ENCODE measurements around the gene CSF3R. TPM values are rescaled to one million over a fixed set of nuclear protein-coding genes. Genes with fewer than 3 reads are reported as not detected.

CSF3R gene
- polyA plus RNA-seq, 1 of the 3 experiments (the other 2 are of a cell fraction): not detected

DNA sequence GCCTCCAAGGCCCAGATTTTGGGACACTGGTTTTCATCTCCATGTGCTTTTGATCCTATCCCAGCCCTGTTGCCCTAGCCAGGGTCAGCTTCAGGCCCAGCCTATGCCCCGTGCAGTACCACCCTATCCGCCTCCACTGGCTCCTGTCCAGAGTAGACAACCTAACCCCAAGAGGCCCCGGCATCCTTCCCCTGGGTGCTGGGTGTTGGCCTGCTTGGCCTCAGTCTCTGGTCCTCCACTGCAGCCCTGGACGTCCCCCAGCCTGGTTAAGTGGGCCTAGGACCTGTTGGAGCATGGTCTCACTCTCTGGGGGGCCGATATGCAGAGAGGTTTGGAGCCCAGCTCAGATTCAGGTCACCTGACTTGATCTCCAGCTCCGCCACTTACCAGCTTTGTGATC is 1.6 kb downstream of the CSF3R start (continued):
- TF ChIP-seq FOXJ3 (CRISPR knock-in tag; IDR thresholded peaks at IDR 0.05) (no peak), ELF1 (IDR thresholded peaks at IDR 0.05) (no peak)

DNA sequence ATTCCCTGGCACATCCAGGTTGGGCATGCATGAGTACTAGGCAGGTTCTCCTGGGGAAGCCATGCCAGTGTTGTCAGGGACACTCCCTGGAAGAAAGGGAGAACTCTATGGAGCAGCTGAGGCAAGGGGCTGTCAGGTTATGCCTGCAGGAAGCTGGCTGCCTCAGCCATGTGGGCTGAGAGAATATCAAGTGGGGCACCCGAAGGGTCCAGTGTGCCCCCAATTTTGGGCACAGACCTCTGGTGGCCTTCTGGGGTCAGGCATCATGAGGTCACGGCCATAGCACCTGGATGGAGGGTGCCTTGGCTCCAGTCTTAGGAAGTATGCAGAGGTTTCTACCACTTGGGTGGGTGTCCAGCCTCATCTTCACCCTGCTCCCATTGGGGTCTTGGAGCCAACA is 2.6 kb downstream of the CSF3R start:
- H3K27ac ChIP-seq (ENCODE audit: low read depth in 2 of 2, low read length in 1 of 2): no peak overlapping the region
- ChIA-PET CTCF (interaction anchor here (4.4 kb wide), 1 partner anchor 36 kb away, joined by 21 read pairs; no protein-coding TSS in a partner anchor), POLR2A (no interaction called here)
- H3K9me2 ChIP-seq: no peaks in the 10 kb centered on the region
- H3K9ac ChIP-seq: no peak overlapping the region
- H3K9me3 ChIP-seq: no peaks in the 10 kb centered on the region
- no peaks in the 10 kb centered on the region for H3F3A ChIP-seq (replicated peaks; ENCODE audit: insufficient read depth)
- H4K20me1 ChIP-seq (ENCODE audit: insufficient read depth): no peaks in the 10 kb centered on the region
- no peaks in the 10 kb centered on the region for H3K79me2 ChIP-seq (ENCODE audit: insufficient read depth)
- H3K36me3 ChIP-seq (replicated peaks in 1 of 2; ENCODE audit: control insufficient read depth in 1 of 2, insufficient read depth in 2 of 2, low read length in 1 of 2): no peaks in the 10 kb centered on the region
- H3K27me3 ChIP-seq (ENCODE audit: insufficient read depth): no peaks in the 10 kb centered on the region
- no peak overlapping the region for H2AFZ ChIP-seq (ENCODE audit: low read depth)
- peaks cover 0 to 27% of the 10 kb centered on the region in 2 experiments; a peak in 1 of 4 replicates for H3K4me1 ChIP-seq (ENCODE audit: control insufficient read depth in 1 of 2, insufficient read depth in 2 of 2, low read depth in 1 of 2, low read length in 1 of 2)
- no peak overlapping the region for H3K4me2 ChIP-seq
- WGBS (ENCODE audit: low lambda C conversion rate): 60% methylated on average over 1 of the region's 2 CpGs
- H3K4me3 ChIP-seq (ENCODE audit: low read depth in 2 of 2, low read length in 1 of 2): no peak overlapping the region
- no peak for DNase-seq
- TF ChIP-seq TEAD4 (IDR thresholded peaks at IDR 0.05; ENCODE audit: borderline replicate concordance, insufficient read depth) (no peak), SIN3A (IDR thresholded peaks at IDR 0.05; ENCODE audit: borderline replicate concordance, low read depth, low read length) (no peak), MAX (IDR thresholded peaks at IDR 0.05; ENCODE audit: low read depth) (no peak), REST (IDR thresholded peaks at IDR 0.05; ENCODE audit: low read depth, low read length) (no peak), RXRA (IDR thresholded peaks at IDR 0.05; ENCODE audit: borderline replicate concordance, low read depth) (no peak), CTCF (IDR thresholded peaks at IDR 0.05) (no peak), NRF1 (IDR thresholded peaks at IDR 0.05; ENCODE audit: low read depth, low read length) (no peak), JUND (IDR thresholded peaks at IDR 0.05) (no peak), CHD2 (IDR thresholded peaks at IDR 0.05; ENCODE audit: low read length, partially characterized antibody) (no peak), POLR2AphosphoS5 (IDR thresholded peaks at IDR 0.05; ENCODE audit: low read depth, low read length) (no peak), RFX5 (IDR thresholded peaks at IDR 0.05; ENCODE audit: low read length) (no peak)
- TF ChIP-seq, protein P1, sequence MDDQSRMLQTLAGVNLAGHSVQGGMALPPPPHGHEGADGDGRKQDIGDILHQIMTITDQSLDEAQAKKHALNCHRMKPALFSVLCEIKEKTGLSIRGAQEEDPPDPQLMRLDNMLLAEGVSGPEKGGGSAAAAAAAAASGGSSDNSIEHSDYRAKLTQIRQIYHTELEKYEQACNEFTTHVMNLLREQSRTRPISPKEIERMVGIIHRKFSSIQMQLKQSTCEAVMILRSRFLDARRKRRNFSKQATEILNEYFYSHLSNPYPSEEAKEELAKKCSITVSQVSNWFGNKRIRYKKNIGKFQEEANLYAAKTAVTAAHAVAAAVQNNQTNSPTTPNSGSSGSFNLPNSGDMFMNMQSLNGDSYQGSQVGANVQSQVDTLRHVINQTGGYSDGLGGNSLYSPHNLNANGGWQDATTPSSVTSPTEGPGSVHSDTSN (IDR thresholded peaks at IDR 0.05): no peak
- TF ChIP-seq, protein P2, sequence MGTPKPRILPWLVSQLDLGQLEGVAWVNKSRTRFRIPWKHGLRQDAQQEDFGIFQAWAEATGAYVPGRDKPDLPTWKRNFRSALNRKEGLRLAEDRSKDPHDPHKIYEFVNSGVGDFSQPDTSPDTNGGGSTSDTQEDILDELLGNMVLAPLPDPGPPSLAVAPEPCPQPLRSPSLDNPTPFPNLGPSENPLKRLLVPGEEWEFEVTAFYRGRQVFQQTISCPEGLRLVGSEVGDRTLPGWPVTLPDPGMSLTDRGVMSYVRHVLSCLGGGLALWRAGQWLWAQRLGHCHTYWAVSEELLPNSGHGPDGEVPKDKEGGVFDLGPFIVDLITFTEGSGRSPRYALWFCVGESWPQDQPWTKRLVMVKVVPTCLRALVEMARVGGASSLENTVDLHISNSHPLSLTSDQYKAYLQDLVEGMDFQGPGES (IDR thresholded peaks at IDR 0.05; ENCODE audit: low read depth, low read length): no peak
